A673 (cell line): ENCODE results near the gene MYOZ2. TPM values are rescaled to one million over a fixed set of nuclear protein-coding genes. Genes with fewer than 3 reads are reported as not detected.

Source experiments
- BruUV-seq: library from RNA; stranded (reverse); fragments of 400-500 nt; replicated peaks from 2 replicates; lab custom pipeline; 2021; lab: Mats Ljungman, UMichigan
- CTCF ChIA-PET: fragments of 300-600 bp; sonication (Branson Sonifier 250); formaldehyde crosslinking; loops from one replicate; lab custom pipeline; 2022; ENCODE audit warnings: antibody characterized with exemption; lab: Charles Lee
- POLR2A ChIA-PET: fragments of 300-600 bp; sonication (Branson Sonifier 250); formaldehyde crosslinking; loops from one replicate; lab custom pipeline; 2022; ENCODE audit warnings: antibody characterized with exemption; ENCODE audit not compliant: low non-redundant PET; lab: Charles Lee
- DNase-seq: peaks from one replicate; pipeline ENCODE4 v3.0.0-alpha.2; 2015; ENCODE audit warnings: low spot score
- H3K27ac ChIP-seq: fragments of 200-600 bp; sonication (generic); 2 replicates; pipeline ENCODE4 v1.5.1; 2016; ENCODE audit warnings: mixed run types, low read depth, mild to moderate bottlenecking, mixed read lengths, antibody characterized with exemption, low read length; ENCODE audit not compliant: poor library complexity, severe bottlenecking
- H3K27me3 ChIP-seq: fragments of 200-600 bp; sonication (generic); replicated peaks from 2 replicates; pipeline ENCODE4 v1.6.1; 2017; ENCODE audit warnings: mixed run types, low read depth, mild to moderate bottlenecking, mixed read lengths, antibody characterized with exemption, low read length; ENCODE audit not compliant: insufficient read depth, poor library complexity
- H3K36me3 ChIP-seq: fragments of 200-600 bp; sonication (generic); 2 replicates; pipeline ENCODE4 v1.6.1; 2016; ENCODE audit warnings: mixed run types, mild to moderate bottlenecking, mixed read lengths, antibody characterized with exemption, low read length; ENCODE audit not compliant: insufficient read depth, poor library complexity, severe bottlenecking
- H3K4me1 ChIP-seq: fragments of 200-600 bp; sonication (generic); 2 replicates; pipeline ENCODE4 v1.6.1; 2017; ENCODE audit warnings: mixed run types, mild to moderate bottlenecking, mixed read lengths, antibody characterized with exemption, low read length; ENCODE audit not compliant: insufficient read depth, poor library complexity, severe bottlenecking
- H3K4me3 ChIP-seq: fragments of 200-600 bp; sonication (generic); 2 replicates; pipeline ENCODE4 v1.5.1; 2016; ENCODE audit warnings: low read depth, mixed run types, mild to moderate bottlenecking, mixed read lengths, low read length; ENCODE audit not compliant: poor library complexity, severe bottlenecking
- H3K9me3 ChIP-seq: fragments of 200-600 bp; sonication (generic); 2 replicates; pipeline ENCODE4 v1.6.1; 2016; ENCODE audit warnings: mixed run types, low read depth, mild to moderate bottlenecking, mixed read lengths, antibody characterized with exemption, low read length; ENCODE audit not compliant: poor library complexity, severe bottlenecking
- EZH2 ChIP-seq: fragments of 200-600 bp; sonication (generic); IDR thresholded peaks from 2 replicates; pipeline ENCODE4 v1.6.1; 2017; ENCODE audit warnings: borderline replicate concordance, low read depth, mild to moderate bottlenecking, mixed read lengths, antibody characterized with exemption, low read length; ENCODE audit not compliant: poor library complexity, severe bottlenecking
- intact Hi-C: fragments of 100-400 bp; cut with micrococcal nuclease; formaldehyde crosslinking; loops from one replicate; pipeline ENCODE4 v1.10.0; 2022; ENCODE audit not compliant: unreplicated experiment
- total RNA-seq: library from RNA; stranded (reverse); gene quantifications from 2 replicates; pipeline ENCODE4 v1.2.3, GENCODE V29; 2021
- TF ChIP-seq, protein P1 (sequence below): fragments of 300-800, 200-600 bp; sonication (generic); conservative IDR thresholded peaks from 2 replicates; pipeline ENCODE4 v1.5.1; 2017; ENCODE audit warnings: low read depth, mild to moderate bottlenecking, antibody characterized with exemption, low read length, moderate library complexity, mixed read lengths

The MYOZ2 gene
- total RNA-seq, 1 experiment from 2014 or later: not detected

DNA sequence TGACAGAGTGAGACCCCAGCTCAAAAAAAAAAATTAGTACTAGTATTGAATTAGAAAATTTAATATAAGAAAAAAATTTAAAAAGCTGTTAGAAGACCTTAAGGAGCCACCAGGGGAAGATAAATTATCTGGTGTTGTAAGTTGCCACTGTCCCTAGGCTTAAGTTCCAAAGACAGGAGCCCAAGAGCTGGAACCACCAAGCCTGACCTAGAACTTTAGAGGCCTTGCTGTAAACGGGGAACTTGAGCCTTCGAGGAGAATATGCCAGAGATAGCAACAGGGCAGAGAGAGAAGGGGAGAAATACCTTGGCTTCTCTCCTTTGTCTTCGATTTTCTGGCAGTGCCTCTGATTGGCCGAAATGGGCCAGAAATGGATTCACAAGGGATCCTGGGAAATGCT lies 85.8 kb downstream of the MYOZ2 start:
- ChIA-PET CTCF (no interaction called here), POLR2A (no interaction called here)
- no peak for DNase-seq
- intact Hi-C loops: no loop called here
- Histone ChIP-seq H3K4me3 (no peak overlapping the region), H3K4me1 (no peaks in the 10 kb centered on the region), H3K27ac (no peak overlapping the region), H3K27me3 (no peaks in the 10 kb centered on the region), H3K9me3 (peaks cover 2% of the 10 kb centered on the region), H3K36me3 (no peaks in the 10 kb centered on the region)
- no peak for TF ChIP-seq EZH2
- TF ChIP-seq, protein P1, sequence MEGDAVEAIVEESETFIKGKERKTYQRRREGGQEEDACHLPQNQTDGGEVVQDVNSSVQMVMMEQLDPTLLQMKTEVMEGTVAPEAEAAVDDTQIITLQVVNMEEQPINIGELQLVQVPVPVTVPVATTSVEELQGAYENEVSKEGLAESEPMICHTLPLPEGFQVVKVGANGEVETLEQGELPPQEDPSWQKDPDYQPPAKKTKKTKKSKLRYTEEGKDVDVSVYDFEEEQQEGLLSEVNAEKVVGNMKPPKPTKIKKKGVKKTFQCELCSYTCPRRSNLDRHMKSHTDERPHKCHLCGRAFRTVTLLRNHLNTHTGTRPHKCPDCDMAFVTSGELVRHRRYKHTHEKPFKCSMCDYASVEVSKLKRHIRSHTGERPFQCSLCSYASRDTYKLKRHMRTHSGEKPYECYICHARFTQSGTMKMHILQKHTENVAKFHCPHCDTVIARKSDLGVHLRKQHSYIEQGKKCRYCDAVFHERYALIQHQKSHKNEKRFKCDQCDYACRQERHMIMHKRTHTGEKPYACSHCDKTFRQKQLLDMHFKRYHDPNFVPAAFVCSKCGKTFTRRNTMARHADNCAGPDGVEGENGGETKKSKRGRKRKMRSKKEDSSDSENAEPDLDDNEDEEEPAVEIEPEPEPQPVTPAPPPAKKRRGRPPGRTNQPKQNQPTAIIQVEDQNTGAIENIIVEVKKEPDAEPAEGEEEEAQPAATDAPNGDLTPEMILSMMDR: no peak
- no TSS peak for BruUV-seq

DNA sequence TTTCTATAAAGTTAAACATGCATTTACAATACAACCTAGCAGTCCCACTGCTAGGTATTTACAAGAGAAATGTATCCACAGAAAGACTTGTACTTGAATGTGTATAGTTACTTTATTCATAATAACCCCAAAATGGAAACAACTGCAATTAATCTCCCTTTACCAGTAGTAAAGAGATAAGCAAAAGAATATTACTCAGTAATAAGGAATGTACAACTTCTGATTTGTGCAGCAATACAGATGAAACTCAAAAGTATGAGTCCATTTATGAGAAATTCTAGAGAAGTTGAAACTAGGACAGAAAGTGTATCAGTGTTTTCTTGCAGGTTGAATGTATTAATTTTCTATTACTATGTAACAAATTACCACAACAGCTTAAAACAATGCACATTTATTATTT lies 92.1 kb downstream of the MYOZ2 start:
- Histone ChIP-seq H3K9me3 (no peaks in the 10 kb centered on the region), H3K4me1 (no peaks in the 10 kb centered on the region), H3K4me3 (no peak overlapping the region), H3K27ac (no peak overlapping the region), H3K36me3 (no peaks in the 10 kb centered on the region), H3K27me3 (no peaks in the 10 kb centered on the region)
- no TSS peak for BruUV-seq
- CTCF ChIA-PET: no interaction called here
- DNase-seq: no peak
- intact Hi-C loops: no loop called here
- TF ChIP-seq EZH2: no peak
- TF ChIP-seq, protein P1: no peak
- POLR2A ChIA-PET: no interaction called here

DNA sequence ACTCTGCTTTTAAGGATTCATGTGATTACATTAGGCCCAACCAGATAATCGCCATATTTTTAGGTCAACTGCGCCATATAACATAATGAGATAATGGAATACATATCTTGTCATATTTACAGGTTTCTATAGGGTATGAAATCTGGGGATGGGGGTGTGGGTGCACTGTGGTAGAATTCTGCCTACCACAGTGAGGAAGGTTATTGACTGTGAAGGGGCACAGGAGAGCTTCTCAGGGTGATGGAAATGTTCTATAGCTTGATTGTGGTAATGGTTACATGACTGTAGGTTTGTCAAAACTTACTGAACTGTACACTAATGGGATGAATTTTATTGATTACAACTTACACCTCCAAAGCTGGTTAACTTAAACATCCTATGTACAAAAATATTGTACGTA lies 92.8 kb downstream of the MYOZ2 start:
- Histone ChIP-seq H3K27me3 (no peaks in the 10 kb centered on the region), H3K4me1 (no peaks in the 10 kb centered on the region), H3K4me3 (no peak overlapping the region), H3K27ac (no peak overlapping the region), H3K9me3 (no peaks in the 10 kb centered on the region), H3K36me3 (no peaks in the 10 kb centered on the region)
- ChIA-PET CTCF (no interaction called here), POLR2A (no interaction called here)
- no peak for DNase-seq
- intact Hi-C loops: no loop called here
- TF ChIP-seq EZH2: no peak
- TF ChIP-seq, protein P1: no peak
- no TSS peak for BruUV-seq
